ENCODE data around the gene CCDC54. TPM values are rescaled to one million over a fixed set of nuclear protein-coding genes. Genes with fewer than 3 reads are reported as not detected.
"Not testable (repeated sequence)": the region's sequence is repeated elsewhere in the genome, so short reads cannot be mapped to it uniquely, and the experiment has no call there.

The CCDC54 gene
- total RNA-seq (2014; rRNA removed; shearing (Covaris generic); ENCODE audit: low replicate concordance): not detected in 2 replicates

GRCh38 chr3:107377151-107377550 lies at the start of gene CCDC54:
Gene CCDC54, plus strand, starts transcription at chr3:107377439. Its CDS starts 149 bp downstream, at chr3:107377588.
- H3K4me1 ChIP-seq (ENCODE audit: low read length): no peaks in the 10 kb centered on the region
- H3K27me3 ChIP-seq (ENCODE audit: low read length): no peaks in the 10 kb centered on the region
- no peak within 1 kb of the TSS for H3K4me3 ChIP-seq (ENCODE audit: low read length)
- no peaks in the 10 kb centered on the region for H3K36me3 ChIP-seq (ENCODE audit: insufficient read depth, low read length)
- H4K20me1 ChIP-seq (ENCODE audit: insufficient read depth, low read depth, low read length): no peaks in the 10 kb centered on the region
- H3K9ac ChIP-seq (ENCODE audit: low read length): no peak within 1 kb of the TSS
- H3K9me3 ChIP-seq (ENCODE audit: low read length): no peaks in the 10 kb centered on the region
- DNase-seq: no peak
- no peak within 1 kb of the TSS for H3K4me2 ChIP-seq (ENCODE audit: low read depth, low read length, poor library complexity, severe bottlenecking)
- H2AFZ ChIP-seq (ENCODE audit: low read length): no peak within 1 kb of the TSS
- H3K27ac ChIP-seq (ENCODE audit: low read length): no peak within 1 kb of the TSS
- no peaks in the 10 kb centered on the region for H3K79me2 ChIP-seq (ENCODE audit: low read length)
- H3K9me2 ChIP-seq (replicated peaks; ENCODE audit: insufficient read depth, low read length): no peaks in the 10 kb centered on the region

- H2AFZ ChIP-seq (ENCODE audit: low read length): no peak overlapping the region
- H3K4me3 ChIP-seq (ENCODE audit: low read length): no peak overlapping the region
- no peak overlapping the region for H3K4me2 ChIP-seq (ENCODE audit: low read depth, low read length, poor library complexity, severe bottlenecking)
- peaks cover 25% of the 10 kb centered on the region for H3K4me1 ChIP-seq (ENCODE audit: low read length)
- no peaks in the 10 kb centered on the region for H3K27me3 ChIP-seq (ENCODE audit: low read length)
- H3K9ac ChIP-seq (ENCODE audit: low read length): no peak overlapping the region
- no peaks in the 10 kb centered on the region for H3K79me2 ChIP-seq (ENCODE audit: low read length)
- no peak overlapping the region for H3K27ac ChIP-seq (ENCODE audit: low read length)
- no peaks in the 10 kb centered on the region for H4K20me1 ChIP-seq (ENCODE audit: insufficient read depth, low read depth, low read length)
- H3K9me3 ChIP-seq (ENCODE audit: low read length): no peaks in the 10 kb centered on the region
- no peaks in the 10 kb centered on the region for H3K36me3 ChIP-seq (ENCODE audit: insufficient read depth, low read length)
- no peak for DNase-seq
- H3K9me2 ChIP-seq (replicated peaks; ENCODE audit: insufficient read depth, low read length): no peaks in the 10 kb centered on the region
Observed at GRCh38 chr3:107328069-107328468, 49.2 kb upstream of the CCDC54 start.

- H3K27ac ChIP-seq (ENCODE audit: low read length): no peak overlapping the region
Observed at GRCh38 chr3:107329088-107329487, 48.2 kb upstream of the CCDC54 start.

GRCh38 chr3:107339690-107340089 lies 37.5 kb upstream of the CCDC54 start:
- not testable (repeated sequence) for H3K9ac ChIP-seq (ENCODE audit: low read length); H4K20me1 ChIP-seq (ENCODE audit: insufficient read depth, low read depth, low read length); H3K4me1 ChIP-seq (ENCODE audit: low read length); H3K27ac ChIP-seq (ENCODE audit: low read length); H3K9me3 ChIP-seq (ENCODE audit: low read length); H2AFZ ChIP-seq (ENCODE audit: low read length); H3K9me2 ChIP-seq (replicated peaks; ENCODE audit: insufficient read depth, low read length); H3K27me3 ChIP-seq (ENCODE audit: low read length); H3K4me3 ChIP-seq (ENCODE audit: low read length); H3K4me2 ChIP-seq (ENCODE audit: low read depth, low read length, poor library complexity, severe bottlenecking); DNase-seq; H3K36me3 ChIP-seq (ENCODE audit: insufficient read depth, low read length); H3K79me2 ChIP-seq (ENCODE audit: low read length)

More at GRCh38 chr3:107329088-107329487, 48.2 kb upstream of the CCDC54 start:
- H3K36me3 ChIP-seq (ENCODE audit: insufficient read depth, low read length): no peaks in the 10 kb centered on the region
- no peaks in the 10 kb centered on the region for H3K27me3 ChIP-seq (ENCODE audit: low read length)
- no peak overlapping the region for H3K4me3 ChIP-seq (ENCODE audit: low read length)
- no peaks in the 10 kb centered on the region for H3K9me2 ChIP-seq (replicated peaks; ENCODE audit: insufficient read depth, low read length)
- H3K79me2 ChIP-seq (ENCODE audit: low read length): no peaks in the 10 kb centered on the region
- no peak overlapping the region for H3K4me2 ChIP-seq (ENCODE audit: low read depth, low read length, poor library complexity, severe bottlenecking)
- no peaks in the 10 kb centered on the region for H4K20me1 ChIP-seq (ENCODE audit: insufficient read depth, low read depth, low read length)
- no peaks in the 10 kb centered on the region for H3K9me3 ChIP-seq (ENCODE audit: low read length)
- no peak overlapping the region for H2AFZ ChIP-seq (ENCODE audit: low read length)
- no peak for DNase-seq
- peaks cover 15% of the 10 kb centered on the region for H3K4me1 ChIP-seq (ENCODE audit: low read length)
- H3K9ac ChIP-seq (ENCODE audit: low read length): no peak overlapping the region

GRCh38 chr3:107344722-107345121 lies 32.5 kb upstream of the CCDC54 start:
- no peak overlapping the region for H2AFZ ChIP-seq (ENCODE audit: low read length)
- no peaks in the 10 kb centered on the region for H4K20me1 ChIP-seq (ENCODE audit: insufficient read depth, low read depth, low read length)
- H3K9me2 ChIP-seq (replicated peaks; ENCODE audit: insufficient read depth, low read length): no peaks in the 10 kb centered on the region
- H3K4me3 ChIP-seq (ENCODE audit: low read length): no peak overlapping the region
- H3K4me1 ChIP-seq (ENCODE audit: low read length): no peaks in the 10 kb centered on the region
- H3K9ac ChIP-seq (ENCODE audit: low read length): no peak overlapping the region
- H3K4me2 ChIP-seq (ENCODE audit: low read depth, low read length, poor library complexity, severe bottlenecking): no peak overlapping the region
- H3K27ac ChIP-seq (ENCODE audit: low read length): no peak overlapping the region
- DNase-seq: no peak
- H3K9me3 ChIP-seq (ENCODE audit: low read length): no peaks in the 10 kb centered on the region
- H3K79me2 ChIP-seq (ENCODE audit: low read length): no peaks in the 10 kb centered on the region
- H3K27me3 ChIP-seq (ENCODE audit: low read length): no peaks in the 10 kb centered on the region
- no peaks in the 10 kb centered on the region for H3K36me3 ChIP-seq (ENCODE audit: insufficient read depth, low read length)

- H3K9me2 ChIP-seq (replicated peaks; ENCODE audit: insufficient read depth, low read length): no peaks in the 10 kb centered on the region
- H3K9me3 ChIP-seq (ENCODE audit: low read length): no peaks in the 10 kb centered on the region
- H3K4me1 ChIP-seq (ENCODE audit: low read length): no peaks in the 10 kb centered on the region
- H3K4me2 ChIP-seq (ENCODE audit: low read depth, low read length, poor library complexity, severe bottlenecking): no peak overlapping the region
- no peaks in the 10 kb centered on the region for H3K36me3 ChIP-seq (ENCODE audit: insufficient read depth, low read length)
- no peaks in the 10 kb centered on the region for H3K27me3 ChIP-seq (ENCODE audit: low read length)
- no peak overlapping the region for H2AFZ ChIP-seq (ENCODE audit: low read length)
- no peak overlapping the region for H3K9ac ChIP-seq (ENCODE audit: low read length)
- H3K27ac ChIP-seq (ENCODE audit: low read length): no peak overlapping the region
- no peaks in the 10 kb centered on the region for H3K79me2 ChIP-seq (ENCODE audit: low read length)
- H4K20me1 ChIP-seq (ENCODE audit: insufficient read depth, low read depth, low read length): no peaks in the 10 kb centered on the region
- no peak for DNase-seq
- no peak overlapping the region for H3K4me3 ChIP-seq (ENCODE audit: low read length)
Observed at GRCh38 chr3:107345822-107346405, 31.3 kb upstream of the CCDC54 start.

GRCh38 chr3:107346564-107346963 lies 30.7 kb upstream of the CCDC54 start:
- no peaks in the 10 kb centered on the region for H3K36me3 ChIP-seq (ENCODE audit: insufficient read depth, low read length)
- no peak overlapping the region for H3K27ac ChIP-seq (ENCODE audit: low read length)
- no peaks in the 10 kb centered on the region for H3K9me2 ChIP-seq (replicated peaks; ENCODE audit: insufficient read depth, low read length)
- no peaks in the 10 kb centered on the region for H4K20me1 ChIP-seq (ENCODE audit: insufficient read depth, low read depth, low read length)
- H3K9ac ChIP-seq (ENCODE audit: low read length): no peak overlapping the region
- no peaks in the 10 kb centered on the region for H3K27me3 ChIP-seq (ENCODE audit: low read length)
- no peak for DNase-seq
- no peaks in the 10 kb centered on the region for H3K79me2 ChIP-seq (ENCODE audit: low read length)
- no peaks in the 10 kb centered on the region for H3K4me1 ChIP-seq (ENCODE audit: low read length)
- H3K4me2 ChIP-seq (ENCODE audit: low read depth, low read length, poor library complexity, severe bottlenecking): no peak overlapping the region
- no peaks in the 10 kb centered on the region for H3K9me3 ChIP-seq (ENCODE audit: low read length)
- H2AFZ ChIP-seq (ENCODE audit: low read length): no peak overlapping the region
- no peak overlapping the region for H3K4me3 ChIP-seq (ENCODE audit: low read length)

- no peak overlapping the region for H3K4me2 ChIP-seq (ENCODE audit: low read depth, low read length, poor library complexity, severe bottlenecking)
- H3K4me1 ChIP-seq (ENCODE audit: low read length): no peaks in the 10 kb centered on the region
- H3K79me2 ChIP-seq (ENCODE audit: low read length): no peaks in the 10 kb centered on the region
- no peak overlapping the region for H3K27ac ChIP-seq (ENCODE audit: low read length)
- H3K9me3 ChIP-seq (ENCODE audit: low read length): no peaks in the 10 kb centered on the region
- H3K9ac ChIP-seq (ENCODE audit: low read length): no peak overlapping the region
- no peak overlapping the region for H3K4me3 ChIP-seq (ENCODE audit: low read length)
- no peaks in the 10 kb centered on the region for H3K9me2 ChIP-seq (replicated peaks; ENCODE audit: insufficient read depth, low read length)
- DNase-seq: no peak
- H4K20me1 ChIP-seq (ENCODE audit: insufficient read depth, low read depth, low read length): no peaks in the 10 kb centered on the region
- no peaks in the 10 kb centered on the region for H3K36me3 ChIP-seq (ENCODE audit: insufficient read depth, low read length)
- H3K27me3 ChIP-seq (ENCODE audit: low read length): no peaks in the 10 kb centered on the region
- no peak overlapping the region for H2AFZ ChIP-seq (ENCODE audit: low read length)
Observed at GRCh38 chr3:107347751-107348150, 29.5 kb upstream of the CCDC54 start.

Data from Karpas-422 (cell line).